NK-92 (cell line): ENCODE measurements around the gene SPDYE18.
"Not testable (repeated sequence)": the region's sequence is repeated elsewhere in the genome, so short reads cannot be mapped to it uniquely, and the experiment has no call there.

ENCODE experiments used
- DNase-seq: peaks from one replicate; lab custom pipeline; 2025; ENCODE audit not compliant: unreplicated experiment; lab: John Stamatoyannopoulos, UW

The SPDYE18 gene, protein sequence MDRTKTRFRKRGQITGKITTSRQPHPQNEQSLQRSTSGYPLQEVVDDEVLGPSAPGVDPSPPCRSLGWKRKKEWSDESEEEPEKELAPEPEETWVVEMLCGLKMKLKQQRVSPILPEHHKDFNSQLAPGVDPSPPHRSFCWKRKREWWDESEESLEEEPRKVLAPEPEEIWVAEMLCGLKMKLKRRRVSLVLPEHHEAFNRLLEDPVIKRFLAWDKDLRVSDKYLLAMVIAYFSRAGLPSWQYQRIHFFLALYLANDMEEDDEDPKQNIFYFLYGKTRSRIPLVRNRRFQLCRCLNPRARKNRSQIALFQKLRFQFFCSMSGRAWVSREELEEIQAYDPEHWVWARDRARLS

DNA sequence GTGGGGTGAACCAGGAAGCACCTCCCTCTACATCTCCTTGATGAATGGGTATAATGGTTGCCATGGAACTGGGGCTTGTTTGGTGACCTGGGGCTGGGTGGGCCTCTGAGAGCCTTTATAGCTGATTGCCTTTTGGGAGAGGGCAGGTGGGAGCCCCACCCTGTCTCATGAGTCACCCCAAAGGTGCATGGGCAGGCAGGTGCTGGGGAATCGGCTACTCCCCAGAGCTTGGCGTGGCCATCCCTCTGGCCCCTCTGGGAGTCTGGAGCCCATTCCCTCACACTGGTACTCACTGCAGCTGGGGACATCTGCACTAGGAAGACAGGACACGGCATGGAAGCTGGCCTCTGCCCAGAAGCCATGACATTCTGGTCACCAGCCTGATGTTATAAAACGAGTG, at the start of gene SPDYE18:
TSS of gene SPDYE18 (minus strand) at position 2 of the 400 bp plus-strand sequence. CDS start 2,046 bp downstream, outside the sequence.
- DNase-seq: not testable (repeated sequence)

DNA sequence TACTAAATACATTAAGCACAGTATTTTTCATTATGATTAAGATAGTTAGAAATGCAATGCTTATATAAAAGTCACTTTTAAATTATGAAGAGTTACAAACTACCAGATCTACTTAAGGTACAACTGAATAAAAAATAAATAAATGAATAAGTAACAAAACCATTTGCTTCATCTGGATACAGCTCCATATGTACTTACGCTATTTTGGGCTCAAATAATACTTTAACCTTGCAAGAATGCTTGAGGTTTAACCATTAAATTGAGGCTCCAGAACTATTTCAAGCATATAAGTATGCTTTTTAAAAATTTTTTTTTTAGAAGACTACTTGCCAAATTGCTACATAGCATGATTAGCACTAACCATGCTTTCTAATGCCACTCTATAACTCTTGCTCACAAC, 46.0 kb upstream of the SPDYE18 start:
- DNase-seq: not testable (repeated sequence)

DNA sequence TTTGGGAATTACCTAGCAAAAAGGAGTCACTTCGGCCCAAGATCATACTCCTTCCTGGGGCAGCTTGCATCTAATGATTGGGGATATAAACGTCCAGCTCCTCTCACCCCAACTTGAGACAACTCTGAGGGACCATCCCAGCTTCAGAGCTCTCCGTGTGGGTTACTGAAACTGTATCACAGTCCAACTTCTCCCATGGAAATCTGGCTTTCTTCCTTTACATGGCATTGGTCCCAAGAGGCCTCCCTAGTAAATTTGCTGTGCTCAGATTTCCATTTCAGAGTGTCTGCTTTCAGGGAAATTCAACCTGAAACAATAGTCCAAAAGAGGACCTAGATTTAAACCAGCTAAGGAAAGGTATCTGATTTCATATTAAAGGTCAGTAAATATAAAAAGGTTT, 45.3 kb upstream of the SPDYE18 start:
- not testable (repeated sequence) for DNase-seq

DNA sequence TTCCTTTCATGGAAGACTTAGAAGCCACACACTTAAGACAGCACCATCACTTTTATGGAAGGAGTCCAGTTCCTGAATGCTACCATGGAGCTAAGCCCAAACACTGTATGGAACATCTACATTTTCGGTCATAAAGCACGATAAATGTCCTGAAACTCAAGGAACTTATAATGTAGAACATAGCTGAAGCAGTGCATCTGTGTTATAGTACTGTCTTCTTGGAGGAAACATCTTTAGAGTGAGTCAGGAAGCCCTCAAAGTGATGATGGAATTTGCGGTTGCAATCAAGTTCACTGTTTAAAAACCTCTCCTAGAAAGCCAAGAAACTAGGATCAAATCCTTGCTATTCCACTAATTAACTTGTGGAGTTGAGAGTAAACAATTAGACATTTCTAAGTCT, 43.5 kb upstream of the SPDYE18 start:
- not testable (repeated sequence) for DNase-seq

DNA sequence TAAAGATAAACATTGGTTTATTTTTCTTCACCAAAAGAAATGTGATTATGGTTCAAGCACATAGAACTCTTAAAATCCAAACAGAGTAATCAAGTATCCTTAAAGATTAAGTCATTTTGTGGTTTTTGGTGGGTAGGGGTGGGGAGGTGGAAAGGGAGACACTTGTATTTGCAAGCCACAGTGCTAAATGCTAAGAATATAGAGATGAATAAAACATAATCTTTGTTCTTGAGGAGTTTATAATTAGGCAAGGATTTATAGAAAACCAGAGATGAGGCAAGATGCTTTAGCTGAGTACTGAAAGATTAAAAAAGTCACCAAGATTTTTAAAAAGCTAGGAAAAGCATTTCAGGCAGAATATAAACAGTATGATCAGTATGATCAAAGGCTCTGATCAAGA, 40.3 kb upstream of the SPDYE18 start:
- not testable (repeated sequence) for DNase-seq

DNA sequence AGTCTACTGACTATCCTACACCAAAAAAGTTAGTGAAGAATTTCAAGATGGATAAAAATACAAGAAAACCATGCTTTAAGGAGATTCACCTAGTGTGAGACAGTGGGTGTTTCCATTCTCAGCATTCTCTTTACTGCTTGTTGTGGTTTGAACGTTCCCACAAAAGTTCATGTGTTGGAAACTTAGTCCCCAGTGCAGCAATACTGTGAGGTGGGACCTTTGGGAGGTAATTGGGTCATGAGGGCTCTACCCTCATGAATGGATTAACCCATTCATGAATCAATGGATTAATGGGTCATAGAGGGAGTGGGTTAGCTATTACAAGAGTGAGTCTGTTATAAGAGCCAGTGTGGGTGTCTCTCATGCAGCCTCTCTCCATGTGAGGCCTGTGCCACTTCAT, 38.8 kb upstream of the SPDYE18 start:
- DNase-seq: not testable (repeated sequence)

DNA sequence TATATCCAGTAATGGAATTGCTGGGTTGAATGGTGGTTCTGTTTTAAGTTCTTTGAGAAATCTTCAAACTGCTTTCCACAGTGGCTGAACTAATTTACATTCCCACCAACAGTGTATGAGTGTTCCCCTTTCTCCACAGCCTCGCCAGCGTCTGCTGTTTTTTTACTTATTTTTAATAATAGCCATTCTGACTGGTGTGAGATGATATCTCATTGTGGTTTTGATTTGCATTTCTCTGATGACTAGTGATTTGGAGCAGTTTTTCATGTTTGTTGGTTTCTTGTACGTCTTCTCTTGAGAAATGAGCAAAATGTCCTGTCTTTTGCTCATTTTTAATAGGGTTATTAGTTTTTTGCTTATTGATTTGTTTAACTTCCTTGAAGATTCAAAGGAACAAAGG, 38.1 kb upstream of the SPDYE18 start:
- DNase-seq: not testable (repeated sequence)

DNA sequence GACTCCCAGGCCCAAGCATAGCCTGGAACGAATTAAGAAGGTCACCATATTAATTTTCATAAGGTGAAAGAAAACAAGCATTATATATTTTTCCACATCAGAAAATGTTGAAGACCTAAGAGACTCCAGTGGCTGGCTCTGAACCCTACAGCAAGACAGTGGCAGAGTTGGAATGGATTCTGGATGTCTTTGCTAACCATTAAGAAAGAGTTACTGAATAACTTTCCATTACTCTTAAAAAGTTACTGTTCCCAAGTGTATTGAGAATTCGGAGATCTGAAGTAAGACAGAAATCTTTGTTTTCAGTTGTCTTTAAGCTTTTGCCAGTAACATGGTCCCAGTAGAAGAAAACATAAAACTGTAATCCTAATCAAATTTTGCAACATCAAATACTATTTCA, 29.9 kb upstream of the SPDYE18 start:
- not testable (repeated sequence) for DNase-seq

DNA sequence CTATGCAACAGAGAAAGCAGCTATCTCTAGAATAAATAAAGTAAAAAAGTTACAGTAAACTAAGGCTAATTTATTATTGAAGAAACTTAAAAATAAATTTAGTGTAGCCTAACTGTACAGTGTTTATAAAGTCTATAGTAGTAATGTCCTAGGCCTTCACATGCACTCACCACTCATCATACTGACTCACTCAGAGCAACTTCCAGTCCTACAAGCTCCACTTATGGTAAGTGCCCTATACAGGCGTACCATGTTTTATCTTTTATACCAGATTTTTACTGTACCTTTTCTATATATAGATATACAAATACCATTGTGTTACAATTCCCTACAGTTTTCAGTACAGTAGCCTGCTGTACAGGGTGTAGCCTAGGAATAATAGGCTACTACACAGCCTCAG, 19.8 kb upstream of the SPDYE18 start:
- DNase-seq: not testable (repeated sequence)

DNA sequence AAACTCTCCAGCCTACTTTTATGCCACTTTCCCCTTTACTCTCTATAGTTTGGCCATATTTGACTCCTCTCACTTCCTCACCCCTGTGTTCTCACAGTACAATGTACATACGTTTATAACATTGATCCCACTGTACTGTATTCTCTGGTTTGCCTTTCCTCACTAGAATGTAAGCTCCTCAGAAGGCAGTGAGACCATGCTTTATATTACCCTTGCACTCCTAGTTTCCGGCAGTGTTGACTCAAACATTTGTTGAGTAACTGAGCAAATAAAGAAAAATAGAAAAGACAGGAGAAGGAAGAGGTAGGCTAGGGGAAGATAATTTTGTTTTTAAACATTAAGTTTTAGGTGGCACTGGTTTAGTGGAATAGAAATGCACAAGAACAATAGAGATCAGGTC, 17.9 kb upstream of the SPDYE18 start:
- not testable (repeated sequence) for DNase-seq

DNA sequence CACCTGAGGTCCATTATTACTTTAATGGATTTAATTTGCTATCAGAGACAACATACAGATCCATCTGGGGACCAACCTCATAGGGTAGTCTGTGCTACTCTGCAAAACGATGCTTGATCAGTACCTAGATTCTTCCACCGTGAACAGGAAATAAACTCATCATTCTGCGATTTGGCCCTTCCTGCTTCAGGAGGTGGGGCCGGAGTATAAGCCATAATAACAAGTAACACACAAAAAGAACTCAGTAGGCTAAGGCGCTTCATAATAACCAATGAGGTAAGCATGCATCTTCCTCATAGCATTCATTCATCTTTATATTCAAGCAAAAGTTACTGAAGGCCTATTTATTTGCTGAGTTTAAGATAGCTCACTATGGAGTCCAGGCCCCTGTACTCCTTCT, 17.3 kb upstream of the SPDYE18 start:
- DNase-seq: not testable (repeated sequence)

DNA sequence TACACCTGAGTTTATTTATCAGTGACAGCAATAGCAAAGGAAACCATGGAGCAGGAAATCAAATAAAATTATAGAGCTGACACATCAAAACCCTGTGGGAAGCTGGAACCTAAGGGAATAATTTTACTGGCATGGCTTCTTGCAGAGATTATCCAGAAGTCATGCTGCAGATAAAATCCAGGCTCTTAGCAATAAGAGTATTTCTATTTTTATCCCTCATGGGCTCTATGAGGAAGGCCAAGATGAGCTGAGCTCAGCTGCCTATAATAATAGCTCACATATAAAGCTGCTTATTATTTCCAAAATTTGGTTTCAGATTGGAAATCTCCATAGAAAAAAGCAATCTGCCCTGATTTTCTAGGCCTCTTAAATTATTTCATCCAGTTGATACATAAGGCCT, 16.8 kb upstream of the SPDYE18 start:
- DNase-seq: not testable (repeated sequence)

DNA sequence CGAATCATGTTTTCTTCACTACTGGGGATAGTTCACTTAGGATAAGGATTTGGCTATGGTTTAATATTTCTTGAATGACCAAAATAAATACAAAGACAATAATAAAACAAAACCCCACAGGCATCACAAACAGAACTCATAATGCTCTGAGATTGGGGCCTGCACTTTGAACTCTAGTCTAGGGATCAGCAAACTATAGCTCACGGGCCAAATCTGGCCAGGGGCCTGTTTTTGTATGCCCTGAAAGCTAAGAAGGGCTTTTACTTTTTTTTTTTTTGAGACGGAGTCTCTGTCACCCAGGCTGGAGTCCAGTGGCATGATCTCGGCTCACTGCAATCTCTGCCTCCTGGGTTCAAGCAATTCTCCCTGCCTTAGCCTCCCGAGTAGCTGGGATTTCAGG, 14.7 kb upstream of the SPDYE18 start:
- not testable (repeated sequence) for DNase-seq

DNA sequence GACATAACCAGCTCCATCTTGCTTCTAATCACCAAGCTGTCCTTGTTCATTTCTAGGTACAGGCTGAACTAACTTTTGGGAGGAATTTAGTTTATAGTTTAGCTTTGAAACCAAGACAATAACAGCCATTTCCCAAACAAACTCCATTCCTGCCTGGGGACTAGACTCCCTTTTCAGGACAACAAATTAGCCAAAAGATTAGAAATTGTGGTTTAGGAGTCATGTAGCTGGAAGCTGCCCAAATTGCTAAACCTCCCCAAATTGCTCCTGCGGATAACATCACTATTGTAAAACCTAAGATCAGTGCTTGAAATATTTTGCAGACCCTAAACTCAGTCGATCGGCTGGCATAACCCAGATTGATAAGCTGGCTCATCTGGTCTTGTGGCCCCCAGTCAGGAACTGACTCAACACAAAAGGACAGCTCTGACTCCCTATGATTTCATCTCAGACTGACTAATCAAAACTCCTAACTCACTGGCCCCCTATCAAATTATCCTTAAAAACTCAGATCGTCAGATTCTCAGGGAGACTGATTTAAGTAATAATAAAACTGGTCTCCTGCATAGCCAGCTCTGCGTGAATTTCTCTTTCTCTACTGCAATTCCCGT, 12.5 kb upstream of the SPDYE18 start:
- not testable (repeated sequence) for DNase-seq

DNA sequence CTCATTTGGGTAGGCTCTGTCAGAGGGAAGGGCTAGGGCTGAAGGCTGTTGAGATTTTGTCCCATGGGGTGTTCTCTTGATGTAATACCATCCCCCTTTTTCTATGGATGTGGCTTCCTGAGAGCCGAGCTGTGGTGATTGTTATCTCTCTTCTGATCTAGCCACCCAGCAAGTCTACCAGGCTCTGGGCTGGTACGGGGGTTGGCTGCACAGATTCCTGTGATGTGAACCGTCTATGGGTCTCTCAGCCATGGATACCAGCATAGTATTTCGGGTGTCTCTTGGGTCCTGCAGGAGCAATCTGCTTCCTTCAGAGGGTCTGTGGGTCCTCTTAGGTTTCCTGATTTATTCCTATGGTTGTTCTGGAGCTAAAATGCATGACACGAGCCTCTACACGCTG, 8.8 kb upstream of the SPDYE18 start:
- DNase-seq: not testable (repeated sequence)

DNA sequence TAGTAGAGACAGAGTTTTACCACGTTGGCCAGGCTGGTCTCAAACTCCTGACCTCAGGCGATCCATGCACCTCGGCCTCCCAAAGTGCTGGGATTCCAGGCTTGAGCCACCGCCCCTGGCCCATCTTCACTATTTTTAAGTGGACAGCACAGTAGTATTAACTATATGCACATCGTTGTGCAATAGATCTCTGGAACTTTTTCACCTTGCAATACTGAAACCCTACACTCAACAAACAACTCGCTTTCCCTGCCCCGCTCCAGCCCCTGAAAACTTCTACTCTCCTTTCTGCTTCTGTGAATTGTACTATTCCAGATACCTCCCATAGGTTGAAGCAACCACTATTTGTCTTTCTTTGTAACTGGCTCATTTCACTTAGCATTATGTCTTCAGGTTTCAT, 3.5 kb upstream of the SPDYE18 start:
- not testable (repeated sequence) for DNase-seq

DNA sequence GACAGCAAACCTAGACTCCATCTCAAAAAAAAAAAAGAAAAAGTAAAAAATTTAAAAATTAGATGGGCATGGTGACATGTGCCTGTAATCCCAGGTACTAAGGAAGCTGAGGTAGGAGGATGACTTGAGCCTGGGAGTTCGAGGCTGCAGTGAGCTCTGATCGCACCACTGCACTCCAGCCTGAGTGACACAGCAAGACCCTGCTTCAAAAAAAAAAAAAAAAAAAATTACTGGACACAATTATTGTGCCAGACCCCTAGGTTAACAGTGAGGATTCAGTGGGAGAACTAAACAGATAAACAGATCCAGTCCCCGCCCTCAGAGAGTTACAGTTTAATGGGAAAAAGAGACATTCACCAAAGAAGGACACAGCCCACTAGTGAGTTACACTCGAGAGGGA, 1.4 kb upstream of the SPDYE18 start:
- DNase-seq: not testable (repeated sequence)

DNA sequence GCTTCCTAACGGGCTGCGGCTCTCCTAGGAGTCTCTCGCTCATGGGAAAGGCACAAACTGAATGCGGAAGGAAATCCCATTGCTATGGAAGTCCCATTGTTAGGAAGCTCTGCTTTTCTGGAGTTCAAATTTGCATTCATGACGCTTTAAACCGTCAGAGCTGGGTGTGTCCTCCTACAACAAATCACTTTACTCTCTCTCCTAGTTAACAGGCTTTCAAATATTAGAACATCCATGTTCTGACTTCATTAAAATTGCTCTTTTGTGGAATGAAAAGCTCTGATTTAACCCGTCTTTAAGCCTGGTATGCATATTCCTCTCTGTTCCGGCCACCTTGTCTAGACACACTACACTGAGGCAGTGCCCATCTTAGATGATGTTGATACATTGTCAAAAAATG, 30.1 kb downstream of the SPDYE18 start, which contains the start of gene SPDYE17:
TSS of gene SPDYE17 (minus strand) at position 101 of the 400 bp plus-strand sequence. CDS start 1,791 bp downstream, outside the sequence.
- DNase-seq: not testable (repeated sequence)

DNA sequence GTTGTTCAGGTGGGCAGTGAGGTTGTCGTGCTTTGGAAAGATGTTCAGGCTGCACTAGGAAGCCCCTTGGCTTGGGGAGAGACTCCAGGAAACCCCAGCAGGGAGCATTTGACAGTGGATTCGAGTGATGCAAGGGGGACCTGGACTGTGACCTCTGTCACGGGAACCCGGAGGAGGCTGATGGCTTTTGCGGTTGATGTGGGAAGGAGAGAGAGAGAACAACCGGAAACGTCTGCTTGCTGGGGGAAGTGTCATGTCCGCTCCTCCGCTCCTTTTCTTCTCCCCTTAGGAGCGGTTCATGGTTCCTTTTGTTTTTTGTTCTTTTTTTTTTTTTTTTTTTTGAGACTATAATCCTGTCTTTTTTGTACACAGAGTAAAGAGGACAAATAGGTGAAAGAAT, 36.0 kb downstream of the SPDYE18 start:
- DNase-seq: not testable (repeated sequence)

DNA sequence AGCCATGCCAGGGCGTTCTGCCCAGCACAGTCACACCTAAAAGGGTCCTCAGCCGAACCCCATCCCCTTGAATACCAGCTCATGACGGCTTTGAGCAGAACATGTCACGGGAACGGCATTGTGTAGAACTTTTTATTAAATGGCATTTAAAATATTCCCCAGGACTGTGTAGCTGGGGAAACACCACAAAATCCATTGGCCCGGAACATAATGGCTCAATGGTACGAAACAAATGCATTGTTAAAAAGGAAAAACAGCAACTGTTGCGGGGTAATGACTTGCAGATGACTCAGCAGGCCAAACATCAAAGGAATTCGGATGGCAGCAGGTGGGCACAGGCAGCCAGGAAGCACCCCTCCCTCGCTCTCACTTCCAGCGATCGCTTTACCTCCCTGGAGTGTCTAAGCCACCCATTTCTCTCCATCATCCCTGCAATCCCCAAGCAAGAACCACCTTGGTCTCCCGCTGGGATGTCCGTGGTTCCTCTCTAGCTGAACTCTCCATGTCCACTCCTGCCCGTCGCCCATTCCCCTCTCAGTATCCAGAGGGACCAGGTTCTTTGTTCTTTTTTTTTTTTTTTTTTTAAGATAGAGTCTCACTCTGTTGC, 52.2 kb downstream of the SPDYE18 start:
- DNase-seq: not testable (repeated sequence)

DNA sequence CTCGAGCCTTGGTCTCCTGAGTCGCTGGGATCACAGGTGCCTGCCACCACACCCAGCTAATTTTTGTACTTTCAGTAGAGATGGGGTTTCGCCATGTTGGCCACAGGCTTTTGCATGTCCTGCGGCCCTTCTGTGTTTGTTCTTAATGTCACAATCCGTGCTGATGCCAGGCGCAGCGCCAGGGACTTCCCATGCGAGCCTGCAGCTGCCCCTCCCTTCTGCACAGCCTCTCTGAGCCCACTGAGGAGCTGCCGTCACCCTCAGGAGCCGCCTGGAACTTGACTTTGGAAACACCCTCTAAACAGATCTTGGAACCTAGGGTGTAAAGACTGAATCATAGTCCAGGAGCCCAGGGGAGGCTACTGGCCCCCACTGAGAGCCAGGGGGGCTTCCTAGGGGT, 54.4 kb downstream of the SPDYE18 start:
- DNase-seq: not testable (repeated sequence)
